ENCODE measurements around the gene TGFBR2.

The TGFBR2 gene

DNA sequence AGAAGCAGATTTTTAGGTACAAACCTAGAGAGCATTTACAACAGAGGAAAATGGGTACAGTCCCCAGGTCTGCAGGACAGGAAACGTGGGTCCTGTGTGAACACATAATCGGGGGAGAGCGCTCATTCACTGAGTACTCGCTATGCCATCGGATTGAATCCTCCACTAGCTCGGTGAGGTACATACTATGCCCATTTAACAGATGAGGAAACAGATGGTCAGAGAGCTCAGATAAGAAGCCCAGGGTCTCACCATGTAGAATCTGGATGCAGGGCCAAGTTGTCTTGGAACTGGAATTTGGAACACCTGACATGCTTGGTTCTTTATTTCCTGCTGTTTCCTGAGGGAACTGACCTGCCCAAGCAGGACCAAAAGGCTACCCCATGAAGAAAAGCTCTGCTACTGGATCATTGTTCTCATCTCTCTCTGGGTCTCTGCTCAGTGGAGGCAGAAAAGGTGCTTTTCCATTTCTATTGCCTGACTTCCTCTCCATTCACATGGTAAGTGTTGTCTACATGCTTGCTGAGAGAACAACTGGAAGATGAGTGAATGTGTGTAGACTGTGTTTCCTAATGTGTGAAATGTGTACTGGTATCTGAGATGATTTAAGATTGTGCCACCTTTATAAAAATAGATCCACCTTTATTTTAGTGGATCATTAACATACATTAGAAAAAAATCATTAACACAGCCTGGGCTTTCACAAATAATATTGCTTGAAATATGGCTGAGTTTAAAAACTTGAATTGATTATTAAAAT is 89.1 kb downstream of the TGFBR2 start:
- DNase-seq: no peak

DNA sequence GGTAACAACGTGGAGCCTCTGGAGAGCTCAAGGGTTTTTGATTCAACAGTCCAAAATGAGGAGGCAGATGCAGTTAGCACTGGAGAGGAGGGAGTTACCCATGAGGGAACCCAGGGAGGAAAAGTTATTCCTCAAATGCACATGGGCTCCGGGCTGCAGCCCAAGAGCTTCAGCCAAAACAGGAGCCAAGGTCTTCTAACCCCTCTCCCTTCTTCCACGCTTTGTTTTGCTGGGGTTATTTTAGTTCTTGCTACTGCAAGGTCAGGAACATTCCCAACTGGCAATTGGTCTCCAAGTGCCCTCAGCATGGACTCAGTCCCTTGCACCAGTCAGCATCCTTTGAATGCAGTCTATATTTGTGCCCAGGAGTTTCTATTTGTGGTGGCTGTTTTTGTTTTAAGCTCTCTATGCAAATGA is 90.0 kb downstream of the TGFBR2 start:
- no peak for DNase-seq

DNA sequence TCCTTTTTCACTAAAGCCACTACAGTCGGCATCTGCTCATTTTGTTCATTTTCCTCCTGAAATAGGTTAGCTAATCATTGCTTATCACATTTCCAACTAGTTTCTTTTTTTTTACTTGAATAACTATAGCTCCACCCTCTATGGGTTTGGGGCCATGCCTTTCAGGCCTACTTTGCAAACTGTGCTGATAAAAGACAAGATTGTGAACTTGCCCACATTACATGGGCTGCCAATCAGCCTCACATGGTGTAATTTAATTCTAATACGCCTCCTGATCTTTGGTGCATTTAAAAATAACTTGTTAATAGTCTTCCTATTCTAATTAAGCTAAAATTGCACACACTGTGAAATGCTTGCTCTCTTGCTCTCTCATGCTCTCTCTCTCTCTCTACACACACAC is 90.5 kb downstream of the TGFBR2 start:
- no peak for DNase-seq

DNA sequence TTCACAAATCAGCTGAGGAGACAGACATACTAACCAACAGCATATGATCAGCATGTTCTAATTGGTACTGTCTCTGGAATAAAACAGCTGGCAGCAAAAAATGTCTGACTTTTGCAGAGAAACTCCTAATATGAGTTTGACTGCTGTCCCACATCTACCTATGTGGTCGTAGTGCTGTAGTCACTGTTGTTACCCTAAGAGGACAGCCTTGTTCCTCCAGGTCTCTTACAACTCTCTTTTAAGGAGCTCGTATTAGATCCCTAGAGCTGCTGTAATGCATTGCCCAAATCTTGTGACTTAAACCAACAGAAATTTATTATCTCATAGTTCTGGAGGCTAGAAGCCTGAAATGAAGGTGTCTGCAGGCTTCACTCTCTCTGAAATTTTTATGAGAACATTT is 92.1 kb downstream of the TGFBR2 start:
- no peak for DNase-seq

DNA sequence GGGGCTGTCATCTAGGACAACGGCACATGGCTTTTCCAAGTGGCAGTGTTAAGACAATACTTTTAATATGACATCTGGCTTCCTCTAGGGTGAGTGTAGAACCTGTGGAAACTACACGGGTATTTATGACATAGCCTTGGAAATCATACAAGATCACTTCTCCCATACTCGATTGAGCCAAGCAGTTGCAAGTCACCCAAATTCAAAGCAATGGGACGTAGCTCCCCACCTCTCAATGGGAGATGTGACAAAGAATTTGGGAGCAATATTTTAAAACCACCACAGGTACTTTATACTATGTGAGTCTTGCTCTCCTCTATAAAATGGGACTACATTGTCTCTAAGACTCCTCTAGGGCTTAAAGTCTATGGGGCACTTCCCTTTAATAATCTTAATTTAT is 93.5 kb downstream of the TGFBR2 start:
- DNase-seq: no peak

DNA sequence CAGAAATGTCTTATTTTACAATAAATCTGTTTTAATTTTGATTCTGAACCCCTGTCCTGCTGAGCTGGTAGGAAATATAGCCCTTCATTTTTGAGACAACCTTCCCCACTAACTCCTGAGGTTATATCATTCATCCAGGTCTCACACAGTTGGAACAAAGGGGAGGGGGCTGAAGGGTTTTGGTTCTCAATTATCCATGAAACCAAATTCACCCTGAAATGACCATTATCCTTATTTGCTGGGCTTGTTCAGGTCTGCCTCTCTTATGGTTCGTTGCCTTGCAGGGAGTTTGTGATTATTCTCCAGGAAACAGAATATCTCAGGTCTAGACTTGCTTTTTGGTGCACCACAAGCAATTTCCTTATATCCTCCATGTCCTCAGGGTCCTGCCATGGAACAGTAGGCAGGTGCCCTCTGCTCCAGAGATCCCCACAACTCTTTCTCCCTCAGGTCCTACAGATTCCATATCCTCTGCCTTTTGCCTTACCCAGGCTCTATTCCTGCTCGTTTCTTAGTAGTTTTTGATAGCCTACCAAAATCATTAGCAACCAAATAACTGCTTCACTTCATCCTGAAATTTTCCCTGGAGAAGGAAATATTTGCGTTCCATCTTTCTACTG is 94.4 kb downstream of the TGFBR2 start:
- DNase-seq: no peak

DNA sequence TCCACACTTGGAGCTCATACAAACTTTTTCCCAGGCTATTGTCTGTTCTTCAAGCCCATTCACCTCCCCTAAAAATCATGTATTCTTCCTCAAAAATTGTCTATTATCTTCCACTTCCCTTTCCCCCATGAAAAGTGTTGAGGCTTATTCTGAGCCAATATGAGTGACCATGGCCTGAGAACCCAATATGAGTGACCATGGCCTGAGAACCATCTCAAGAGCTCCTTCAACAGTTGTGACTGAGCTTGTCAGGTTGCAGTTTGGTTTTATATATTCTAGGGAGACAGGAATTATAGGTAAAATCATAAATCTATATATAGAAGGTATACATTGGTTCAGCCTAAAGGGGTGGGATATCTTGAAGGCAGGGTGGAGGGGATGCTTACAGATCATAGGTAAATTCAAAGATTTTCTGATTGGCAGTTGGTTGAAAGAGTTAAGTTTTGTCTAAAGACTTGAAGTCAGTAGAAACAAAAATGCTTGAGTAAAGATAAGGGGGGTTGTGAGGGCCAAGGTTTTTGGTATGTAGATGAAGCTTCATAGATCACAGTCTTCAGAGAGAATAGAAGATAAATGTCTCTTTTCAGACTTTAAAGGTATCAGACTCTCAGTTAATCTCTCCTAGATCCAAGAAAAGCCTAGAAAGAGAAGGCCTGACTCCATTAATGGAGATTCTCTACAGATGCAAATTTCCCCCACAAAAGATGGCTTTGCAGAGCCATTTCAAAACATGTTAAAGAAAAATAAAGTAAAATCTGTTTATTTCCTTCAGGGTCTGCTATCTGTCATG is 95.8 kb downstream of the TGFBR2 start:
- no peak for DNase-seq

DNA sequence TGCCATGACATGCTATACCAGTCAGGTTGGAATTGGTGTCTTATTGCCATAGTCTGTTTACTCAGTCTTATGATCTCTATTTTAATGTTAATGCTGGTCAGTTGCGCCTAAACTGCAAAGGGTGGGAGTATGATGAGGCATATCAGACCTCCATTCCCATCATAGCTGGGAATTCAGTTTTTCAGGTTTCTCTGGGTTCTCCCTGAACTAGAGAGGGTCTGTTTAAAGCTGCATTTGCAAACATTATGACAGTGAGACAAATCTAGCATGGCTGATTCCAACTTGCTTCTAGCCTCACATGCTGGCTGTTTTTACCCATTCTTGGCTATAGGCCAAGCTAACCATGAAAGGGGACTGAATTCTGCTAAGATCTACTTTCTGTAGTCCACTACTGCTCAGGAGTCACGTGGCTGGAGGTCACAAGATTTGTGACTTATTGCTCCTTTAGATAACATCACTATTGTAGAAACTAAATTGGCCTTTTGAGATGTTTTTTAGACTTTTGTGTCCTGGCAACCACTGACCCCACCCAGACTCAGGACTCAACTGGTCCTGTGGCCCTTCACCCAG is 96.5 kb downstream of the TGFBR2 start:
- no peak for DNase-seq

DNA sequence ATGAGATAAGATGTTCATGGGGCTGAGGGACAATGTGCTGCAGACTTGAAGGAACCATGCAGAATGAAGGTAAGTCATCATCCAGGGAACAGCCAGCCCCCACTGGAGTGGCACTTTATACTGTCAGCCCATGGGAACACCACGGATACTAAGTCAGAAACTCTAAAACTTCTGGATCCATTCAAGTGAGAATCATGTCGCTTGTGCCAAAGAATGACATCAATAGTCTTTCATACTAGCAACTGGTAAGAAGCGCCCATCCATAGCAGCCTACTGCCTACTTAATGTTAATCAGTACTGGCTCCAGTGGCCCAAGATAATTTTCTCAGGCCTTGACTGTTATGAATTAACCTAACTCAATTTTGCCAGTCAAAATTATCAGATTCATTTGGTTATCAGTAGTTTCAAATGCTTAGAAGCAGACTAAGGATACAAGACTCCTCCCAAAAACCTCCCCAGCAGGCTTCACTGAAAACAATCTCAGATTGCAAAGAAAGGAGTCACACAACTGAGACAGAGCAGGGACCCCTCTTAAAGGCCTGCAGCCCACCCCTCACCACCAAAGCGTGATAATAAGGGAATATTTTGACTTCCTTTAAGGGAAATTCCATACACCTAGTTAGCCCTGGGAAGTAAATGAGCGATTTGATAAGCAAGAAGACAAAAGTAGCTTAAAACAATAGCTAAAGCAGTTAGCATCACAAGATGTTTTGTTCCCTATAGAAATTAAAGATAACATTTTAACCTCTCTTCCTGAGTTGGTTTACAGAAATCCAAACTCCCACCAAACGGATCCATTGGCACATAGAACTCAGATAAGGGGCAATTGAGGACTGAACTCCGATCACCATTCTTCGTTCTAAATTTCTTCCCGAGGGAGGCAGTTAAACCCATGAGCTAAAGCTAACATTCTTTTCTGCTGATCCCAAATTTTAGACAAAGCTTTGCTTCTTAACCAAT is 98.8 kb downstream of the TGFBR2 start:
- no peak for DNase-seq

DNA sequence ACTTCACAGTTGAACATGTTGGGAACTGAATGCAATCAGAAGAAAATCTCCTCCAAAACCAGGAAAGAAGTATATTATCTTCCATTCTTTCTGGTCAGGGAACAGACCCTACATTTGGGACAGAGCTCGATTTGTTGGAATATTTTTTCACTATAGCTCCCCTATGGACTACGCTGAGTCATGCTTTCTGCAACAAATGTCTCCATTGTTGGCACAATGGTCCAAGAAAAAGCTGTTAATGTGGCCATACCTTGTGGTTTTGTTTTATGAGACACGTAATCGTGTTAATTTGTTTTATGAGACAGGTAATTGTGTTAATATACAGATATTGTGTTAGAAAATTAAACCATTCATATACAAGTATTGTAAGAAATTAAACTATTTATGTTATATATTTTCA is 101.4 kb downstream of the TGFBR2 start:
- no peak for DNase-seq

DNA sequence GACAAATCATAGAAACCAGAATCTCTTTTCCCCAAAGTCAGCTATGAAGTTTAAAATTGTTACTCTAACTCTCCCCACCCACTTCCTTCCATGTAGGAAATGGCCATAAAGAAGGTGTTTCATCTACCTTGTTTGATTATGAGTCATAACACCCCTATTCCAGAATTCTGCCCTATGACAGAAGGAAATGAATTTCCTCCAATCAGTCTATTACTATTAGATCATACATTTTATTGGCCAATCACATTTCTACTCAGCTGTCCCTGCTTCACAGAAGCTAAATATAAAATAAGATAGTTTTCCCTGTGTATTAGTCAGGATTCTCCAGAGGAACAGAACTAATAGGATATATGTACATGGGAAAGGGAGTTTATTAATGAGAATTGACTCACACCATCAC is 102.1 kb downstream of the TGFBR2 start:
- no peak for DNase-seq

DNA sequence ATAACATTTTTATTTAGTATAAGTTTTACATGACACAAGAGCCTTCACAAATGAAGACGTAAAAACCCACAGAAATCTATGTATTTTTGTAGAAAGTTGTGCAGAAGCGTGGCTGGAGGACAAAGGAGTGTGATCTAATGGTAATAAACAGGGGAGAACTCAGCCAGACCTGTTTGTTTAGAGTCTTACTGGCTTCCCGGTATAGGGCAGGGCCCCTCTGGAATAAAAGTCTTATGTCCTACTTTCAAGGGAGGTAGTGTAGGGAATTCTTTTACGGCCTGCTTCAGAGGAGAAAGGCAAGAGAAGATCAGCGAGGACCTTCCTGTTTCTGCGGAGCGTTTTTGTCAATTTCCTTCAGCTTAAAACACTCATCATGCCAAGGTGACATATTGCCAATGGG is 103.6 kb downstream of the TGFBR2 start:
- DNase-seq: no peak

DNA sequence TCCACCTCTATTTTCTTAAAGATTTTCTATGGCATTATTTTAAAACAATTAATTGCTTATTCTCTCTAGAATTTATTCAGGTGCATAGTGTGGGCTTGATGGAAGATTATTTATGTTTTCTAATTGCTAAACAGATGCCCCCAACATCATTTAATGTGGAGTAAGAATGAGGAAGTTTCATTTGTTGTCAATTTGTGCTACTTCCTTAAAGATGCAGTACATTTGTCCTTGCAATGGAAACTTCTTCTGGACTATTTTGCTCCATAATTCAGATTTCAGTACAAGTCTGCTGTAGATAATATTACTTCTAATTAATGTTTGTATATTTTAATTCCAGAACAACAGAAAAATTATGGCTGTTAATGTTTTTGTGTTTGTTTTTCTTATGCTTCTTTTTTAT is 104.8 kb downstream of the TGFBR2 start:
- no peak for DNase-seq

DNA sequence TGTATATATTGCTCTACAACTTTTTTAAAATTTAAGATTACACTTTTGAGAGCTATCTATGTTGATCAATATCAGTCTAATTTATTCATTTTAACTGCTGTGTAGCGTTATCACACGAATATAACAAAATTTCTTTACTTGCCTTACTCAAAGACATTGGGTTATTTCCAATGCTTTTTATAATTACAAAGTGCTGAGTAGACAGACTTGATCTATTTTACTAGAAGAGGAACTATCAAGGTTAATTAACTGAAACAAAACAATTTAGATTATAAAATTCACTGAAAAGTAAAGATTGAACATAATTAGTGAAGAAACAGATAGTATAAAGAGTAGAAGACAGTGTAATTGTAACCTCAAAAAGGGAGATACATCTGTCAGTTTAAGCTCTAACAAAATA is 105.5 kb downstream of the TGFBR2 start:
- DNase-seq: no peak

DNA sequence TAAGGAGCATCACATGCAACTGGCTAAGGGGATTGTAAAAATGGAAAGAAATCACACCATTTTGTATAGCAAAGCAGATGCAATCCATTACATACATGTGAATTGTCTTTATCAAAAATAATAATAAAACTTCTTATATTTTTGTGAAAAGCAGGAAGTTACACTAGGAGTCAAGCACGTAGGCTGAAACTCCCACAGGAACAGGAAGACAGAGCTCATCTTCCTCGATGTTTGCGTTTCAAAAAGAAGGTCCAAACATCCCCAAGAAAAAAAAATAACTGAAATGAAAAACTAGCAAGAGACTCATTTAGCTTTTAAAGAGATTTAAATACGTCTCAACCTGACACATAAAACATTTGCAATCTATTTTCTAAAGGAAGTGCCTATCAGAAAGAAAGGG is 106.6 kb downstream of the TGFBR2 start:
- no peak for DNase-seq

DNA sequence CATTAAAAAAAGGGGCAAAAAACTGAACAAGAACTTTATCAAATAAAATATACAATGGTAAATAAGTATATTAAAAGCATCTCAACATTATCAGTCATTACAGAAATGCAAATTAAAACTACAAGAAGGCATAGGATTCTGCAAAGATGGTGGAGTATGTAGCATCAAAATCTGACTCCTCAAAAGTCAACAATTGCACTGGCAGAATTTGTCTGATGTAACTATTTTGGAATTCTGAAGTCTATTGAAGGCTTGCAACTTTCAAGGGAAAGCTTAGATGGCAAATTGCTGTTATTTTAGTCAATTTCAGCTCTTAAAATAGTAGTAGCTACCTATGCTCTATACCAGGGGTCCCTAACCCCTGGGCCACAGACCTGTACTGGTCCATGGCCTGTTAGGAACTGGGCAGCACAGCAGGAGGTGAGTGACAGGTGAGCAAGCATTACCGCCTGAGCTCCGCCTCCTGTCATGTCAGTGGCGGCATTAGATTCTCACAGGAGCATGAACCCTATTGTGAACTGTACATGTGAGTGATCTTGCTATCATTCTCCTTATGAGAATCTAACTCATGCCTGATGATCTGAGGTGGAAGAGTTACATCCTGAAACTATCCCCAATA is 107.6 kb downstream of the TGFBR2 start:
- no peak for DNase-seq

DNA sequence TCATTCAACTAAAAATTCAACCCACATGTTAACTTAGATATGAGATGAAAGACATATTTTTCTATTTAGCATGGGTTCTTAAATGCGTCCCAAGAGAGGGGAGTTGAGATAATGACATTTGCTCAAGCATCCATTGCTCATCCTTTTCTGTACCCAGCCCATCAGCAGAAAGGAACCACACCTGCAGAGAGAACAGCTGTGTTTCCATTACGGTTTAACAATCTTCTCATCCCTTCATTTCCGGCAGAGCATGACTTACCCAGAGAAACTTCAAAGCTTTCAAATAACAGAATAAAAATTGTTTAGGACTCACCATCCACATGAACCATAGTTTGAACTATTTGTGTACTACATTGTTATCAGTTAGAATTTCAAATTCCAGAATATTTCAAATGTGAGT is 113.1 kb downstream of the TGFBR2 start:
- DNase-seq: no peak

DNA sequence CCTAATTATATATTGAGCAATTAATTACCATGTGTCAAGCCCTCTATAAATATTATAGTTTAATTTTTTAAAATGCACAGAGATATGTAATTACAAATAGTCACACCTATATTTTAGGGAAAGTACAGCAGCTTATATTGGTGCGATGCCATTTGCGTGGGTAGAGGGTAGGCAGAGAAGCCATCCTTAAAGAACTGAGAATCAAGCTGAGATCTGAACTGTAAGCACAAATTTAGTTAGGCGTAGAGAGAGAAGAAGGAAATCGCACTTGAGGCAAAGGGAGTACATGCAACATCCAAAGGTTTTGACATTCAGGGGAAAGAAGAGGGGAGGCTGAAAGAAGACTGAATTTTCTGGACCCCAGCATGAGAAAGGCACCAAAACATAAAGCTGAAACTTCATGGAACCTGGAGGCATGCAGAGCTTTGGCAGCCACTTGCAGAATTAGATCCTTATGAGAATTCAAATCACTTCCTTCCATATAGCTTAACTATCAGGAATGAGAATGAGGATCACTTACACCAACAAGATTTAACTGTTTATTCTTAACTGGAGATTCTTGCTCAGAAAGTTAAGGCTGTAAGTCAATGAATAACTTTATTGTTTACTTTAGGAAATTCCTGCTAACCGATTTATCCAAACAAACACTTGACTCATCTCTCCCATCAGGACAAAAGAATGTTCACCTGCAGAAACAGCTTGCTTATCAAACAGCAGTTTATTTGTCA is 114.3 kb downstream of the TGFBR2 start:
- no peak for DNase-seq

DNA sequence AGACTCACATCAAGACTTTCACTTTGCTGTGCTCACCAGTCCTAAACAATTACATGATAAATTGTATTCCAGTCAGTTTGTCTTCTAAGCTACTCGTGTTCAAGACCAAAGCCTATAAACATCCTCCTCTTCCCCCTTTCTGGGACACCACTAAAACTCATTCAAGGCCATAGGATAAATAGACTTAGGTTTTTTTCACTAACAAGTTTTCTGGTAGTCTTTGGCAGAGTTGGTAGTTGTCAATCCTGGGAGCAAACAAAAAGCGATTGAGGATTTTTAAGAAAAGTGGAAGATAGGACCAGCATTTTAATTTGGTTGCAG is 114.9 kb downstream of the TGFBR2 start:
- no peak for DNase-seq

DNA sequence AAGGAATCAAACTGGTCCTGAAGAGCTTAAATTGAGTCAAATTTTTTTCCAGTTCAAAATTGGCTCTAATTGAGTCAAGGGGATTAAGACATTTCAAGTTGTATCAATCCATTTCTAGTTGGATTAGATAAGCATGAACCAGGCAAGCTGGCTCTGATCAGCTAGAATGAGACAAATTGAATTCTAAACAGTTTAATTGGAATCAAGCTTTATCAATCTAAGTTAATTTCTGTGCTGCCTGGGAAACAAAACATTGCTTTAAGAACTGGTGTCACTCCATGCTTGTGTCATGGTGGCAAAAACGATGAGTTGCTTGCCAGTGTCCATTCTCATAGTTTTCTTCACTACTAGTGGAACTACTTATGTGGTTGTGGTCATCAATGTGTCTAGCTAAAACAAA is 116.8 kb downstream of the TGFBR2 start:
- no peak for DNase-seq

DNA sequence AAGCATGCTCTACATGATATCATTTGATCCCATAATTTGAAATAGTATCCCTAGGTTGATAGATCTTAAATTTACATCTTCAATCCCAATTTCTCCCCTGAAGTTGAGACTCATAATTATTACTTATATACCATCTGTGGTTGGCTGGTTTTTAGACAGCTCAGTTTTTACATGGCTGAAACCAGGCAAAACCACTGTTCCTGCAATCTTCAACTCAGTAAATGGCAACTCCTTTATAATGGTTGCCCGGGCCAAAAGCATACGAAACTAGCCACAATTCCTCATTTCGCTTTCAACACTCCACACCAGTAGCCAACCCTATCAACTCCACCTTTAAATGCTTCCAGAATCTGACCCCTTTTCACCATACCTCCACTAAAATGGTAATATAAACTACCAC is 118.5 kb downstream of the TGFBR2 start:
- DNase-seq: no peak

DNA sequence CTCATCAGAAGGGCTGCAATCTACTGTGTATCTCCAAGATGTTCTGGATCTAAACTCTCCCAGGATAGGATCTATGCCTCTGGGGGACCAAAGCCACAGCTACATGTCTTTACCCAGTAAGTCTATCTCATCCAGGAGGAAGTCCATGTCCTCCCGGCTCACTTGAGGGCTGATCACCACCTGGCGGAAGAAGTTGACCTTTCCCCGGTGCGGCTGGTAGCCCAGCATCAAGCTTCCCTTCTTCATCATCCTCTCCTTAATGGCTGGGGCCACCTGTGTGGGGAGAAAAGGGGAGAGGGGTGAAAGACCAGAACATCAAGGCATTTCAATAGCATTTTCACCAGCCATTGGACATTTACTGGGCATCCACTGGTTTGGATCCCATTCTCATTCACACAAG is 121.7 kb downstream of the TGFBR2 start:
- no peak for DNase-seq

Data from cerebellar nuclear complex (tissue), 1 donor.